Neuronal stem cell (in vitro differentiated cells): Measurements from ENCODE around the gene SMAD5.

Experiments
- DNase-seq: peaks from one replicate; pipeline ENCODE4 v3.0.0-alpha.2; 2013; ENCODE audit warnings: low spot score
- H2AFZ ChIP-seq: one replicate; pipeline ENCODE4 v1.6.1; 2013; ENCODE audit warnings: mild to moderate bottlenecking, low read length, inconsistent platforms
- H2AK5ac ChIP-seq: 2 replicates; pipeline ENCODE4 v1.6.1; 2013; ENCODE audit warnings: low read depth, mild to moderate bottlenecking, inconsistent platforms, low read length, moderate library complexity, mixed read lengths
- H2BK120ac ChIP-seq: 2 replicates; pipeline ENCODE4 v1.6.1; 2013; ENCODE audit warnings: low read depth, mild to moderate bottlenecking, inconsistent platforms, low read length, moderate library complexity, mixed read lengths
- H2BK12ac ChIP-seq: one replicate; pipeline ENCODE4 v1.6.1; 2013; ENCODE audit warnings: low read length, inconsistent platforms
- H2BK15ac ChIP-seq: 2 replicates; pipeline ENCODE4 v1.6.1; 2013; ENCODE audit warnings: mild to moderate bottlenecking, low read length, inconsistent platforms, mixed read lengths
- H2BK5ac ChIP-seq: one replicate; pipeline ENCODE4 v1.6.1; 2013; ENCODE audit warnings: inconsistent platforms, mild to moderate bottlenecking, low read length, moderate library complexity
- H3K14ac ChIP-seq: one replicate; pipeline ENCODE4 v1.6.1; 2013; ENCODE audit warnings: low read length, inconsistent platforms
- H3K18ac ChIP-seq: 2 replicates; pipeline ENCODE4 v1.6.1; 2013; ENCODE audit warnings: low read length, inconsistent platforms
- H3K23ac ChIP-seq: 2 replicates; pipeline ENCODE4 v1.6.1; 2013; ENCODE audit warnings: low read depth, mild to moderate bottlenecking, mixed read lengths, low read length, inconsistent platforms; ENCODE audit not compliant: poor library complexity
- H3K27ac ChIP-seq: replicated peaks from 3 replicates; pipeline ENCODE4 v1.5.1; 2013; ENCODE audit warnings: low read length, inconsistent platforms
- H3K27me3 ChIP-seq, 3 experiments: 2 replicates each; pipeline ENCODE4 v1.6.1; 2013; ENCODE audit warnings: low read length in 3 of 3, mild to moderate bottlenecking in 2 of 3, inconsistent platforms in 1 of 3, low read depth in 1 of 3, mixed read lengths in 1 of 3, moderate library complexity in 1 of 3; ENCODE audit not compliant: control insufficient read depth in 3 of 3, insufficient read depth in 3 of 3
- H3K36me3 ChIP-seq, 2 donors: replicated peaks in 1 of 2; 2 replicates each; pipeline ENCODE4 v1.6.1; 2013; ENCODE audit warnings: low read length in 2 of 2; ENCODE audit not compliant: control insufficient read depth in 2 of 2, insufficient read depth in 2 of 2
- H3K4ac ChIP-seq: 2 replicates; pipeline ENCODE4 v1.6.1; 2013; ENCODE audit warnings: inconsistent platforms, mild to moderate bottlenecking, low read length, moderate library complexity
- H3K4me1 ChIP-seq, 2 donors: 1 replicate in 1 of 2; 2 replicates in 1 of 2; pipeline ENCODE4 v1.6.1; 2013; ENCODE audit warnings: low read length in 2 of 2, low read depth in 1 of 2; ENCODE audit not compliant: control insufficient read depth in 2 of 2, insufficient read depth in 1 of 2
- H3K4me2 ChIP-seq: one replicate; pipeline ENCODE4 v1.6.1; 2013; ENCODE audit warnings: mild to moderate bottlenecking, low read length, inconsistent platforms; ENCODE audit not compliant: insufficient read depth, poor library complexity, severe bottlenecking
- H3K4me3 ChIP-seq, 2 donors: 2 replicates each; pipeline ENCODE4 v1.5.1; 2013; ENCODE audit warnings: low read length in 2 of 2, mild to moderate bottlenecking in 2 of 2, inconsistent platforms in 1 of 2, moderate library complexity in 1 of 2
- H3K79me1 ChIP-seq: one replicate; pipeline ENCODE4 v1.6.1; 2013; ENCODE audit warnings: low read depth, mild to moderate bottlenecking, inconsistent platforms, low read length, moderate library complexity
- H3K9ac ChIP-seq: one replicate; pipeline ENCODE4 v1.6.1; 2013; ENCODE audit warnings: mild to moderate bottlenecking, low read depth, low read length, inconsistent platforms; ENCODE audit not compliant: poor library complexity
- H3K9me3 ChIP-seq, 2 donors: replicated peaks in 1 of 2; 2 replicates each; pipeline versions ENCODE3 to v1.6.1; 2013; ENCODE audit warnings: low read length in 2 of 2, mild to moderate bottlenecking in 2 of 2, inconsistent platforms in 1 of 2, low read depth in 1 of 2, mixed read lengths in 1 of 2, moderate library complexity in 1 of 2; ENCODE audit not compliant: control insufficient read depth in 2 of 2, insufficient read depth in 1 of 2
- H4K8ac ChIP-seq: one replicate; pipeline ENCODE4 v1.6.1; 2013; ENCODE audit warnings: low read depth, mild to moderate bottlenecking, inconsistent platforms, low read length, moderate library complexity
- H4K91ac ChIP-seq: one replicate; pipeline ENCODE4 v1.6.1; 2013; ENCODE audit warnings: low read length, low read depth, mild to moderate bottlenecking, inconsistent platforms; ENCODE audit not compliant: poor library complexity
- WGBS, 2 donors: extraction: QIAGEN DNeasy Blood & Tissue Kit; methylation state at CpG; one replicate each; pipeline ENCODE4 v1.1.7; 2013; ENCODE audit warnings: missing lambda C conversion rate in 2 of 2, mixed read lengths in 1 of 2; ENCODE audit not compliant: insufficient read length in 2 of 2, insufficient replicate concordance in 1 of 2; ENCODE audit errors: extremely low coverage in 2 of 2; 5-methylcytosine and 5-hydroxymethylcytosine counted together

SMAD5 gene

GRCh38 chr5:136213919-136214493 lies 81.4 kb downstream of the SMAD5 start:
- no peak overlapping the region for H2BK5ac ChIP-seq
- H3K23ac ChIP-seq = no peak overlapping the region
- no peak overlapping the region for H3K9ac ChIP-seq
- peaks cover 0 to 4% of the 10 kb centered on the region in 2 donors for H3K4me1 ChIP-seq
- no peak overlapping the region for H2BK15ac ChIP-seq
- H3K4me3 ChIP-seq = no peak overlapping the region
- no peak overlapping the region for H2AFZ ChIP-seq
- H2AK5ac ChIP-seq = no peak overlapping the region
- H3K79me1 ChIP-seq = no peaks in the 10 kb centered on the region
- no peak overlapping the region for H4K91ac ChIP-seq
- no peak overlapping the region for H2BK120ac ChIP-seq
- no peak overlapping the region for H4K8ac ChIP-seq
- no peak overlapping the region for H3K4me2 ChIP-seq
- no peak overlapping the region for H3K14ac ChIP-seq
- H3K18ac ChIP-seq = no peak overlapping the region
- peaks cover 0 to 26% (median 0%) of the 10 kb centered on the region in 3 experiments for H3K27me3 ChIP-seq
- H3K36me3 ChIP-seq = no peaks in the 10 kb centered on the region
- no peak overlapping the region for H3K27ac ChIP-seq
- H3K9me3 ChIP-seq = no peaks in the 10 kb centered on the region
- H3K4ac ChIP-seq = no peak overlapping the region
- WGBS, 2 donors = no CpG with 5 or more reads among the region's 9 CpGs
- DNase-seq = no peak
- no peak overlapping the region for H2BK12ac ChIP-seq

GRCh38 chr5:136215812-136216211 lies 83.2 kb downstream of the SMAD5 start:
- no peaks in the 10 kb centered on the region for H3K36me3 ChIP-seq
- H2BK15ac ChIP-seq = no peak overlapping the region

GRCh38 chr5:136216230-136216629 lies 83.6 kb downstream of the SMAD5 start:
- H2BK5ac ChIP-seq = no peak overlapping the region
- WGBS, 2 donors = no CpG with 5 or more reads among the region's 8 CpGs

More at GRCh38 chr5:136215812-136216211, 83.2 kb downstream of the SMAD5 start:
- H2BK120ac ChIP-seq = no peak overlapping the region
- no peaks in the 10 kb centered on the region for H3K79me1 ChIP-seq
- H4K8ac ChIP-seq = no peak overlapping the region
- no peak overlapping the region for H2AK5ac ChIP-seq
- WGBS, 2 donors = no CpG with 5 or more reads among the region's 4 CpGs
- no peak overlapping the region for H3K9ac ChIP-seq
- no peak overlapping the region for H2BK5ac ChIP-seq
- H3K9me3 ChIP-seq = no peaks in the 10 kb centered on the region
- peak overlapping the region; percentile 7 for H3K18ac ChIP-seq
- peaks cover 0 to 4% of the 10 kb centered on the region in 2 donors for H3K4me1 ChIP-seq
- no peak overlapping the region for H2BK12ac ChIP-seq
- no peak overlapping the region for H3K4me3 ChIP-seq
- no peak overlapping the region for H3K27ac ChIP-seq
- DNase-seq = no peak
- no peak overlapping the region for H3K4me2 ChIP-seq
- no peak overlapping the region for H3K23ac ChIP-seq
- no peak overlapping the region for H4K91ac ChIP-seq
- peaks cover 0 to 12% (median 0%) of the 10 kb centered on the region in 3 experiments for H3K27me3 ChIP-seq
- H3K14ac ChIP-seq = peak overlapping the region; percentile 59
- H2AFZ ChIP-seq = no peak overlapping the region
- H3K4ac ChIP-seq = no peak overlapping the region

GRCh38 chr5:136221340-136221739 lies 88.7 kb downstream of the SMAD5 start:
- Histone ChIP-seq H3K23ac (no peak overlapping the region), H3K4ac (no peak overlapping the region), H2BK120ac (no peak overlapping the region), H2BK5ac (no peak overlapping the region), H2AFZ (no peak overlapping the region), H3K9me3 (no peaks in the 10 kb centered on the region), H3K79me1 (no peaks in the 10 kb centered on the region), H4K8ac (no peak overlapping the region), H2BK15ac (no peak overlapping the region), H4K91ac (no peak overlapping the region), H3K18ac (no peak overlapping the region), H3K27me3 (peaks cover 0 to 12% (median 0%) of the 10 kb centered on the region in 3 experiments), H3K14ac (no peak overlapping the region), H3K9ac (no peak overlapping the region), H3K4me2 (no peak overlapping the region), H3K36me3 (no peaks in the 10 kb centered on the region), H2BK12ac (no peak overlapping the region), H3K4me3 (peak overlapping the region in 1 of 2 donors; percentile 19), H2AK5ac (no peak overlapping the region), H3K4me1 (no peaks in the 10 kb centered on the region), H3K27ac (no peak overlapping the region)
- WGBS, 2 donors = no CpG with 5 or more reads among the region's 4 CpGs
- DNase-seq = no peak

More at GRCh38 chr5:136216230-136216629, 83.6 kb downstream of the SMAD5 start:
- no peaks in the 10 kb centered on the region for H3K36me3 ChIP-seq
- H3K9me3 ChIP-seq = no peaks in the 10 kb centered on the region
- no peak overlapping the region for H2BK120ac ChIP-seq
- H3K23ac ChIP-seq = no peak overlapping the region
- no peak overlapping the region for H3K27ac ChIP-seq
- no peak overlapping the region for H3K4me2 ChIP-seq
- peak overlapping the region; percentile 59 for H3K14ac ChIP-seq
- no peak overlapping the region for H4K8ac ChIP-seq
- DNase-seq = no peak
- no peak overlapping the region for H2AFZ ChIP-seq
- H3K9ac ChIP-seq = no peak overlapping the region
- peaks cover 0 to 4% of the 10 kb centered on the region in 2 donors for H3K4me1 ChIP-seq
- no peak overlapping the region for H3K4ac ChIP-seq
- H3K79me1 ChIP-seq = no peaks in the 10 kb centered on the region
- no peak overlapping the region for H2AK5ac ChIP-seq
- peak overlapping the region; percentile 68 for H3K18ac ChIP-seq
- H2BK15ac ChIP-seq = no peak overlapping the region
- no peak overlapping the region for H3K4me3 ChIP-seq
- H2BK12ac ChIP-seq = no peak overlapping the region
- H3K27me3 ChIP-seq = peaks cover 0 to 11% (median 0%) of the 10 kb centered on the region in 3 experiments
- no peak overlapping the region for H4K91ac ChIP-seq
